Panc1 (cell line): Measurements from ENCODE around the gene MIPOL1.

Source experiments
- CTCF ChIP-seq: fragments of 450-650 bp; IDR thresholded peaks from 2 replicates; pipeline ENCODE4 v1.5.1; 2017; ENCODE audit warnings: mild to moderate bottlenecking
- TCF7L2 ChIP-seq: IDR thresholded peaks from 2 replicates; pipeline ENCODE4 v1.6.1; 2011; ENCODE audit warnings: mild to moderate bottlenecking, low read depth, low read length, inconsistent platforms

DNA sequence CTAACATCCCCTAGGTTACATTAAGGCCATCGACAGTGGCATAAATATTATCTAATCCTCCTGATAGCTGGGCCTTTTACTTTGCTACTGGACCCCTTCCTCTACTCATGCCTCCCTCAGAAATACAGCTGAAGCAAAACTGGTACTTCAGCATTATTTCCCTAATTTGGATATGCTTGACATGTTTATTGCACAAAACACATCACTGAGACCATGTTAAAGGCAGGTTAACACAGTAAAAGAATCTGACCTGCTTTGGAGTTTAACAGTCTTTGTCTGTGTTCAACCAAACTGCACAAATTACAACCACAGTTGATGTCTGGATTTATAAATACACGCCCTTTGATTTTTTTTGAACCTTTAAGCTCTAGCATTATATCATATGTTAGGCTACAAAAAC lies 240.7 kb downstream of the MIPOL1 start:
- TF ChIP-seq TCF7L2 = no peak
- TF ChIP-seq CTCF = no peak
